ENCODE measurements around the gene TMEM229B. TPM values are rescaled to one million over a fixed set of nuclear protein-coding genes. Genes with fewer than 3 reads are reported as not detected.

The TMEM229B gene
- polyA plus RNA-seq, 2 of the 4 experiments (the other 2 are of a cell fraction) = 0.19 to 0.31 TPM

- CTCF ChIA-PET = interaction anchor here (0.7 to 2.0 kb wide), 6 partner anchors 8 to 130 kb away, joined by 3 to 5 read pairs (median 4); no protein-coding TSS in a partner anchor
- DNase-seq (ENCODE audit: low read depth in 1 of 2, low spot score in 1 of 2) (no peak), ATAC-seq (no peak), FAIRE-seq (no peak)
- WGBS (ENCODE audit: missing lambda C conversion rate) = 70% methylated on average over 8 of the region's 8 CpGs
- H3K4me1 ChIP-seq = no peaks in the 10 kb centered on the region
- H3K9me3 ChIP-seq = no peaks in the 10 kb centered on the region
- POLR2A ChIA-PET = no interaction called here
- no peak overlapping the region for H3K27ac ChIP-seq
- no peak overlapping the region for H3K4me3 ChIP-seq
- TF ChIP-seq HOXB13 (CRISPR knock-in tag; IDR thresholded peaks at IDR 0.05; ENCODE audit: low read depth) (no peak), POLR2AphosphoS2 (conservative IDR thresholded peaks at IDR 0.05; ENCODE audit: low read length) (no peak), CBX8 (IDR thresholded peaks at IDR 0.05) (no peak)
- H3K4me2 ChIP-seq = no peak overlapping the region
Observed at GRCh38 chr14:67441672-67442071, 46.8 kb downstream of the TMEM229B start.

GRCh38 chr14:67441256-67441655, 47.3 kb downstream of the TMEM229B start:
- no peak overlapping the region for H3K4me3 ChIP-seq
- H3K4me2 ChIP-seq = no peak overlapping the region
- 73% methylated on average over 1 of the region's 2 CpGs for WGBS (ENCODE audit: missing lambda C conversion rate)
- ATAC-seq = no peak
- no peak for FAIRE-seq
- H3K9me3 ChIP-seq = no peaks in the 10 kb centered on the region
- ChIA-PET POLR2A (no interaction called here), CTCF (interaction anchor here (0.7 to 6.7 kb wide), 7 partner anchors 15 to 136 kb away, joined by 3 to 63 read pairs (median 3); no protein-coding TSS in a partner anchor)
- no peak for DNase-seq (ENCODE audit: low read depth in 1 of 2, low spot score in 1 of 2)
- no peak overlapping the region for H3K27ac ChIP-seq
- TF ChIP-seq BHLHE40 (IDR thresholded peaks at IDR 0.05; ENCODE audit: low read depth, low read length) = no peak
- TF ChIP-seq RARB (CRISPR knock-in tag; IDR thresholded peaks at IDR 0.05) = no peak
- no peak for TF ChIP-seq HMGXB4 (CRISPR knock-in tag; IDR thresholded peaks at IDR 0.05; ENCODE audit: borderline replicate concordance)
- no peaks in the 10 kb centered on the region for H3K4me1 ChIP-seq

- H3K9me3 ChIP-seq = no peaks in the 10 kb centered on the region
- CTCF ChIA-PET = interaction anchor here (0.9 to 6.7 kb wide), 6 partner anchors 14 to 136 kb away, joined by 3 to 63 read pairs (median 3); no protein-coding TSS in a partner anchor
- H3K4me3 ChIP-seq = no peak overlapping the region
- no peaks in the 10 kb centered on the region for H3K4me1 ChIP-seq
- no peak for ATAC-seq
- no peak for FAIRE-seq
- no peak for DNase-seq (ENCODE audit: low read depth in 1 of 2, low spot score in 1 of 2)
- H3K27ac ChIP-seq = no peak overlapping the region
- POLR2A ChIA-PET = no interaction called here
- H3K4me2 ChIP-seq = no peak overlapping the region
- 66% methylated on average over 4 of the region's 4 CpGs for WGBS (ENCODE audit: missing lambda C conversion rate)
- TF ChIP-seq E2F6 (IDR thresholded peaks at IDR 0.05; ENCODE audit: borderline replicate concordance, low read depth) = no peak
- TF ChIP-seq EHF (CRISPR knock-in tag; IDR thresholded peaks at IDR 0.05) = no peak
- no peak for TF ChIP-seq KDM5A (IDR thresholded peaks at IDR 0.05)
- TF ChIP-seq HES2 (IDR thresholded peaks at IDR 0.05) = no peak
- TF ChIP-seq TFCP2L1 (CRISPR knock-in tag; IDR thresholded peaks at IDR 0.05) = no peak
- no peak for TF ChIP-seq RARB (CRISPR knock-in tag; IDR thresholded peaks at IDR 0.05)
- TF ChIP-seq MAFK (IDR thresholded peaks at IDR 0.05; ENCODE audit: partially characterized antibody) = no peak
- no peak for TF ChIP-seq GATA3 (IDR thresholded peaks at IDR 0.05; ENCODE audit: borderline replicate concordance)
- TF ChIP-seq CEBPB (IDR thresholded peaks at IDR 0.05) = no peak
- TF ChIP-seq HOXB5 (CRISPR knock-in tag; IDR thresholded peaks at IDR 0.05) = no peak
- TF ChIP-seq USF2 (IDR thresholded peaks at IDR 0.05) = no peak
- TF ChIP-seq BHLHE40 (IDR thresholded peaks at IDR 0.05; ENCODE audit: low read depth, low read length) = no peak
- TF ChIP-seq MAZ (IDR thresholded peaks at IDR 0.05; ENCODE audit: borderline replicate concordance, low read depth, low read length) = no peak
- no peak for TF ChIP-seq PBX3 (IDR thresholded peaks at IDR 0.05)
- no peak for TF ChIP-seq ZSCAN20 (CRISPR knock-in tag; IDR thresholded peaks at IDR 0.05)
- TF ChIP-seq ZC3H11A (IDR thresholded peaks at IDR 0.05) = no peak
- TF ChIP-seq MYC (IDR thresholded peaks at IDR 0.05; ENCODE audit: borderline replicate concordance, low read length) = no peak
- no peak for TF ChIP-seq CBX2 (IDR thresholded peaks at IDR 0.05; ENCODE audit: borderline replicate concordance, low read depth)
- no peak for TF ChIP-seq NR3C1 (IDR thresholded peaks at IDR 0.05)
- no peak for TF ChIP-seq HMGXB4 (CRISPR knock-in tag; IDR thresholded peaks at IDR 0.05; ENCODE audit: borderline replicate concordance)
Observed at GRCh38 chr14:67440513-67440912, 48.0 kb downstream of the TMEM229B start.

Measured in A549 (cell line).